MCF 10A (cell line): Measurements from ENCODE around the gene PRDM5. TPM values are rescaled to one million over a fixed set of nuclear protein-coding genes. Genes with fewer than 3 reads are reported as not detected.

Experiments used
- BruUV-seq: library from RNA; stranded (reverse); fragments of 400-500 nt; replicated peaks from 2 replicates; lab custom pipeline; 2021; lab: Mats Ljungman, UMichigan
- CTCF ChIA-PET: fragments of 300-600 bp; sonication (Branson Sonifier 250); formaldehyde crosslinking; extraction: SDS; loops from one replicate; lab custom pipeline; 2021; ENCODE audit warnings: antibody characterized with exemption, inconsistent platforms; lab: Yijun Ruan, JAX
- POLR2A ChIA-PET: fragments of 300-600, 350-650 bp; sonication (Branson Sonifier 250); formaldehyde crosslinking; extraction: SDS; loops from one replicate; lab custom pipeline; 2020; ENCODE audit warnings: antibody characterized with exemption, inconsistent platforms; lab: Yijun Ruan, JAX
- DNase-seq: peaks from one replicate; pipeline ENCODE4 v3.0.0-alpha.2; 2018; ENCODE audit not compliant: unreplicated experiment
- H3K27ac Mint-ChIP-seq: one replicate; pipeline ENCODE4 v1.8.0; 2022; ENCODE audit warnings: mild to moderate bottlenecking, low read depth, mixed read lengths; ENCODE audit not compliant: unreplicated experiment
- H3K27me3 Mint-ChIP-seq: one replicate; pipeline ENCODE4 v1.8.0; 2022; ENCODE audit warnings: mixed read lengths; ENCODE audit not compliant: insufficient read depth, unreplicated experiment
- H3K36me3 Mint-ChIP-seq: one replicate; pipeline ENCODE4 v1.8.0; 2022; ENCODE audit warnings: mild to moderate bottlenecking, moderate library complexity, mixed read lengths; ENCODE audit not compliant: insufficient read depth, unreplicated experiment
- H3K4me1 Mint-ChIP-seq: one replicate; pipeline ENCODE4 v1.8.0; 2022; ENCODE audit warnings: mixed read lengths; ENCODE audit not compliant: insufficient read depth, unreplicated experiment
- H3K4me3 Mint-ChIP-seq: one replicate; pipeline ENCODE4 v1.8.0; 2022; ENCODE audit warnings: mild to moderate bottlenecking, moderate library complexity, mixed read lengths; ENCODE audit not compliant: unreplicated experiment
- H3K9me3 Mint-ChIP-seq: one replicate; pipeline ENCODE4 v1.8.0; 2022; ENCODE audit warnings: mixed read lengths; ENCODE audit not compliant: unreplicated experiment
- CTCF ChIP-seq: fragments of 200-600 bp; IDR thresholded peaks from one replicate; pipeline ENCODE4 v1.8.0; 2022; ENCODE audit warnings: antibody characterized with exemption, mild to moderate bottlenecking; ENCODE audit not compliant: unreplicated experiment
- intact Hi-C: fragments of 100-400 bp; cut with micrococcal nuclease; formaldehyde crosslinking; loops from 2 replicates; pipeline ENCODE4 v1.14.1; 2022
- total RNA-seq: library from RNA; stranded (reverse); gene quantifications from 2 replicates; pipeline ENCODE4 v1.2.3, GENCODE V29; 2022

Gene PRDM5
- total RNA-seq, 1 experiment from 2014 or later = 7.3 TPM

GRCh38 chr4:120926358-120927025 lies 4.0 kb upstream of the PRDM5 start:
- POLR2A ChIA-PET = no interaction called here
- Mint-ChIP-seq H3K27ac (no peak overlapping the region), H3K27me3 (no peaks in the 10 kb centered on the region), H3K4me3 (no peak overlapping the region), H3K36me3 (peaks cover 7% of the 10 kb centered on the region), H3K4me1 (peaks cover 4% of the 10 kb centered on the region), H3K9me3 (no peaks in the 10 kb centered on the region)
- DNase-seq = no peak
- intact Hi-C loops = no loop called here
- TF ChIP-seq CTCF = no peak
- no TSS peak for BruUV-seq
- CTCF ChIA-PET = interaction anchor here (0.9 kb wide), 1 partner anchor 381 kb away, joined by 3 read pairs; no protein-coding TSS in a partner anchor

DNA sequence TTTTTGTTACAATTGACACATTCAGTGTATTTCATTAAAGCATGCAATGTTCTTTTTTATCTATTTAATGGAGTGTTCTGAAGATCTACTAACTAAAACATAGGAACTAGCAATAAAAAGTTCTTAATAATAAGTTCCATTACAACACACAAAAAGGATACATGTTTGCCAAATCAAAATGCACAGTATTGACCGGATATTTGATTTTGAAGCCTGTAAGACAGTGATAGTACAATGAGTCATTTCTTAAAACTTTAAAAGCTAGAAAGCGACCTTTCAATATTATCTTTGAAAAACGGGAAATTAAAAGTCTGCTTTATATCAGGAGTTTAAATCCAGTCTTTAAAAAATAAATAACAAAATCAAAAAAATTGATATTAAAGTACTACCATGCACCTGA lies 2.4 kb upstream of the PRDM5 start:
- ChIA-PET CTCF (no interaction called here), POLR2A (no interaction called here)
- Mint-ChIP-seq H3K27ac (no peak overlapping the region), H3K4me1 (peaks cover 8% of the 10 kb centered on the region), H3K4me3 (no peak overlapping the region), H3K27me3 (no peaks in the 10 kb centered on the region), H3K36me3 (peaks cover 9% of the 10 kb centered on the region), H3K9me3 (no peaks in the 10 kb centered on the region)
- no TSS peak for BruUV-seq
- no peak for TF ChIP-seq CTCF
- DNase-seq = no peak
- intact Hi-C loops = no loop called here

DNA sequence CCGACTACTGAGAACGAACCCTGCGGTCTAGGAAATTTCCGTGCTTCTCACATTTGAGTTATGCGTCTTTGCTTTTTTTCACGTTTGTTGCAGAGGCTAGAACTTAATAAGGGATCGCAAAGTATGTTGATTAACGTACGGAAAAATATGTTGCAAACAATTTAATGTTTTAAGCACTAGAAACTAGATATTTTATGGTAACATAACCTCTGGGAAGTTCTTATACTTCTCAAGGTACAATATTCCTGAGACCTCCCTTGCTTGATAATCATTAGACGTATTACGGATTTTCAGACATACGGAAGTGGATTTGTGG lies 639 bp upstream of the PRDM5 start:
- POLR2A ChIA-PET = interaction anchor here (0.7 kb wide), 1 partner anchor 173 kb away, joined by 3 read pairs; no protein-coding TSS in a partner anchor
- no peaks in the 10 kb centered on the region for H3K27me3 Mint-ChIP-seq
- no peak for TF ChIP-seq CTCF
- no peak for DNase-seq
- BruUV-seq = TSS peak; percentile 67
- intact Hi-C loops = loop anchor here (2.0 kb wide), 1 partner anchor 204 kb away; no protein-coding TSS in a partner anchor
- peaks cover 8% of the 10 kb centered on the region for H3K4me1 Mint-ChIP-seq
- H3K9me3 Mint-ChIP-seq = no peaks in the 10 kb centered on the region
- H3K4me3 Mint-ChIP-seq = peak overlapping the region; percentile 99
- no peak overlapping the region for H3K27ac Mint-ChIP-seq
- peaks cover 9% of the 10 kb centered on the region for H3K36me3 Mint-ChIP-seq
- CTCF ChIA-PET = interaction anchor here (0.6 to 1.0 kb wide), 4 partner anchors 95 to 276 kb away, joined by 3 to 4 read pairs (median 4); no protein-coding TSS in a partner anchor

GRCh38 chr4:120921456-120922380 lies 808 bp downstream of the PRDM5 start:
- DNase-seq = peak; percentile 68
- Mint-ChIP-seq H3K27ac (peak overlapping the region; percentile 93), H3K4me1 (peaks cover 8% of the 10 kb centered on the region), H3K27me3 (no peaks in the 10 kb centered on the region), H3K9me3 (no peaks in the 10 kb centered on the region), H3K4me3 (peak overlapping the region; percentile 99), H3K36me3 (peaks cover 9% of the 10 kb centered on the region)
- CTCF ChIA-PET = interaction anchor here (0.6 to 1.1 kb wide), 5 partner anchors 131 to 872 kb away, joined by 3 to 4 read pairs (median 3); no protein-coding TSS in a partner anchor
- TF ChIP-seq CTCF = no peak
- intact Hi-C loops = loop anchor here (2.0 kb wide), 1 partner anchor 203 kb away; no protein-coding TSS in a partner anchor
- POLR2A ChIA-PET = interaction anchor here (0.7 to 1.1 kb wide), 2 partner anchors 62 to 775 kb away, joined by 3 to 4 read pairs; partner anchors contain the start of gene ANXA5
- BruUV-seq = TSS peak; percentile 68
